DMS153 (cell line): ENCODE data around the gene PUSL1.
A peak's percentile ranks its signal among the peaks of the same experiment; 100 is the strongest.

Experiments used
- DNase-seq: peaks from one replicate; lab custom pipeline; 2025; lab: John Stamatoyannopoulos, UW

Gene PUSL1, protein sequence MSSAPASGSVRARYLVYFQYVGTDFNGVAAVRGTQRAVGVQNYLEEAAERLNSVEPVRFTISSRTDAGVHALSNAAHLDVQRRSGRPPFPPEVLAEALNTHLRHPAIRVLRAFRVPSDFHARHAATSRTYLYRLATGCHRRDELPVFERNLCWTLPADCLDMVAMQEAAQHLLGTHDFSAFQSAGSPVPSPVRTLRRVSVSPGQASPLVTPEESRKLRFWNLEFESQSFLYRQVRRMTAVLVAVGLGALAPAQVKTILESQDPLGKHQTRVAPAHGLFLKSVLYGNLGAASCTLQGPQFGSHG

GRCh38 chr1:1307923-1308755, at the start of gene PUSL1, which contains the start of gene ACAP3:
Gene PUSL1 (plus strand): TSS chr1:1308597. CDS start chr1:1308644, 47 bp downstream.
Gene ACAP3 (minus strand): TSS chr1:1307930. CDS start chr1:1307815, 115 bp downstream.
- peak; percentile 89 for DNase-seq

GRCh38 chr1:1259119-1259488, 49.3 kb upstream of the PUSL1 start:
- no peak for DNase-seq

DNA sequence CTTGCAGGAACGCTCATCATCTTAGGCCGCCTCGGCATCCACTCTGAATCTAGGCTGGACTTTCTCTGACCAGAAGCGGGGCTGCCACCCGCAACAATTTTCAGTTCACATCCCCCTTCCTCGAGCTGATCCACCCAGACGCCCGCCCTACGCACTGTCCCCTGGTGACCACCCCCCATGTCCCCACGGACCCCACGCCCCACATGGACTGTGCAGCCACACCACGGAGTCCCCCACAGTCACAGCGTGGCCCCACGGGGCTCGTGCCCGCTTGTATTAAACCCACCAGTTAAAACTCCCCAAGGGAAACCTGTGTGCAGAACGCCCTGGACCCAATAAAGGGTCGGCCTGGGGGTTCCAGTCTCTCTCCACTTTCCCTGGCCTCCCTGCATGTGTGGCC, 48.9 kb upstream of the PUSL1 start:
- DNase-seq, result no peak

DNA sequence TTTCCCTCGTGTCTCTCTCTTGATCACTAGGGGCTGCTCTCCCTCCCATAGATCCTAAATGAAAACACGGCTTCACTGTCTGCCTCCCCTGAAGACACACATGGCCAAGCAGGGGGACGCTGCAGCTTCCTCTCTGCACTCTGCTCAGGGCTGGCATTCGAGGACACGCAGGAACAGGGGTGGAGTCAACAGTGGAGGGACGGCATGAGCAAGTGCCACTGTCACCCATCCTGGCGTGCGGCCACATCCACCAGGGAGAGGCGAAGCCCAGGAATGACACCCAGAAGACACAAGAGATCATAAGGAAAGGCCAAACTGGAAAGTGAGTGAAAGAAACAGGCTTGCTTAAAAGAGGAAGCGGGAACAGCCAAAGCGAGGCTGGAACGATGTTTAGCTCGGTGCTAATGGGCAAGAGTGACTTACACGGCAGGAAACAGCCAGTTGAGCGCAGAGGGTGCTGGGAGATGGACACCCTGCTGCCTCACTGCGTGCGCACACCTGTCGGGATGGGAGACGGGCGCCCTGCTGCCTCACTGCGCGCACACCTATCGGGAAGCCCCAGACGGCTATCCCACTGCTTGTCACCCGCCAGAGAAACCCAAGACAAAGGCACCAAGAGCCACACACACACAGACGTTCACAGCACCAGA, 48.3 kb upstream of the PUSL1 start:
- peak; percentile 89 for DNase-seq

- no peak for DNase-seq
Measured at GRCh38 chr1:1260843-1261560, 47.4 kb upstream of the PUSL1 start.

- DNase-seq, result no peak
Measured at GRCh38 chr1:1262071-1262470, 46.3 kb upstream of the PUSL1 start.

DNA sequence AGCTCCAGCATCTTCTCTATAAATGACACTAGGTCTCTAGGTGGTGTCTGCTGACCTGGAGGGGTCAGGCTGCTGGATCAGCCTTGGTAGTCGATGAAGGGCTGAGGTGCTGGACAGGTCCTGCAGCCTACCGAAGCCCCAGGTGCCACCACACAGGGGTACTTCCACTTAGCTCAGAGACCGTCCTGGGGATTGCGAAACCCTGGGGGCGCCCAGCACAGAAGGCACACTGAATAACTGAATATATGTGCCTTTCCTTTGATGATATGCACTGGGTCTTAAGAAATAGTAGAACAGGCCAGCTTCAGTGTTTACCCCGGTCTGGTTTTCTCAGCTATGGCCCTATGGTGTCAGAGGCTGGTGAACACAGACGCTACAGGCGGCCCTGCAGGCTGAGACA, 45.6 kb upstream of the PUSL1 start:
- DNase-seq, result no peak

- no peak for DNase-seq
Measured at GRCh38 chr1:1264026-1264425, 44.4 kb upstream of the PUSL1 start.

GRCh38 chr1:1264868-1265272, 43.5 kb upstream of the PUSL1 start:
- DNase-seq, result no peak

GRCh38 chr1:1267488-1268283, 40.7 kb upstream of the PUSL1 start:
- DNase-seq, result no peak

DNA sequence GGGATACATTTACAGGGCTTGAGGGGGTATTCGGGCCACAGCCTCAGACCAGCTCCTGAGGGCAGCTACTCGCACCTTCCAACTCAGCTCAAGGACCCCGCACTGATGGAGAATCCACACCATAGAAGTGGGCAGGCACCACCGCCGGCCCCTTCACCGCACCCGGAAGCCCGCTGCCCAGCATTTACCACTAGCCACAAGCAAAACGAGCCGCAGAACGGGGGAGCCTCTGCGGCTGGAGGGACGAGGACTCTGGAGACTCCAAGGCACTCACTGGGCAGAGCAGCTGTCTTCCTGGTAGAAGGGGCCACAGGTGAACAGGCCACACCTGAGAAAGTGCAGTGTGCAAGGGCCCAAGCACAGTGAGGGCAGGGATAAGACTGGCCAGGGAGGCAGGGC, 40.1 kb upstream of the PUSL1 start:
- no peak for DNase-seq

- no peak for DNase-seq
Measured at GRCh38 chr1:1270813-1271212, 37.6 kb upstream of the PUSL1 start.

- no peak for DNase-seq
Measured at GRCh38 chr1:1272341-1273208, 35.8 kb upstream of the PUSL1 start.

DNA sequence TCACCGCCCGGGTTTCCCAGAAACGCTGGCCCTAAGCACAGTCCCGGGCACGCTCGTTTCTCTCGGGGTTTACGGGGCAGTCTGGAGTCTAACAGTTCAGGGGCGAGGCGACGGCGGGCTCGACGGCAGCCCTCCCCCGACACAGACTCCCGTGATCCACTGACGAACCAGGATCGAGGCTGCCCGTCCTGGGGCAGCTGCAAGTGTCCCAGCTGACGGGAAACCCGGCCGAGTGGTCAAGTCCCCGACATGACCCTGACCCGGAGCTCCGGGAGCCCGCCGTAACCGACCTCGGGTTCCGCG, 35.2 kb upstream of the PUSL1 start:
- DNase-seq, result no peak

GRCh38 chr1:1273512-1274298, 34.7 kb upstream of the PUSL1 start, which contains the start of gene UBE2J2:
Gene UBE2J2 (minus strand): TSS chr1:1273854. CDS start chr1:1267992, 5,862 bp downstream.
- DNase-seq, result peak; percentile 83

DNA sequence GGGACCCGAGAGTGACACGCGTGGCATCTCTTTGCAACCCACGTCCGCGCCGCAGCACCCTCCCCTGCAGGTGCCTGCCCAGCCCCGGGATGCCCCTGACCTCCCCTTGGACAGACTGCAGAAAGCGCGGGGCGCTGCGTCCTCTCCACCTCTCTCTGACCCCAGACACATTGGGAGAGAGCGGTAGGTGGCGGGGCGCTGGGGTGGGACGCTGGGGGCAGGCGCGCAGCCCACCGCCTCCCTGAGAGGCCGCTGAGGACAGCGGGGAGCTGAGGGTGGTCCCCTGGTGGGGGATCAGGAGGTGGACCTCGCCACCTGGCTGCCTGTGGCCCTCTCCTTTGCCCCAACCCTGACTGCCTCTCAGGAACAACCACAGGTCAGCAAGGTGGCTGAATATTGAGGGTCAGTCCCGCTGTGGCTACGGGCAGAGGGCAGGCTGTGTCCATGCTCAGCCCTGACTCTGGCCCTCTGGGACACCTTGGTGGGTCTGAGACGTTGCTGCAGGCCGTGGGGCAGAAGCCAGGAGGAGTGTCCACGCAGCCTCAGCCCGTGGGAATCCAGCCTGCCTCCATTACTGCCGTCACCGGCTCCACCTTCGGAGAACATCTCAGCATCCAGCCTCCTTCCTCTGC, 34.0 kb upstream of the PUSL1 start:
- DNase-seq, result no peak

DNA sequence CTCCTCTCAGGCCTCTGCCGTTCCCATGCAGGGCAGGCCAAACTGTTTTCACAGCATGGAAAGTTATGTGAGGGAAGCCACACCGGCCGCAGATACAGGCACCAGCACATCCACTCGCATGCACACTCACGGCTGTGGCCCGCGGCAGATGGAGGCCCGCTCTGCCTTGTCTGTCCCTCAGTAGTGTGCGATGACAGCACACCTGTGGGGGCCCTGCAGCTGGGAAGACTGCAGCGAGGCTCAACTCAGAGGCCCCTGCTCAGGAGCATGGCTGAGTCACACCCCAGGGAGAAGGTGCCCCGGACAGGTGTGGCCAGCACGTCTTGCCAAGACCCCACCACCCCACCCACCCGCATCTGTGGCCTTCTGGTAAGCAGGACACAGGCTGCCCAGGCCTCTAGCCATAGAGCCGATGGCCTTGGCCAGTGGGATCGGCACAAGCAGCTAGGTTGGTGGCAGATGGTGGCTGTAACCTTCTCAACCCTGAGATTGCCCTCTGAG, 33.4 kb upstream of the PUSL1 start:
- DNase-seq, result no peak

DNA sequence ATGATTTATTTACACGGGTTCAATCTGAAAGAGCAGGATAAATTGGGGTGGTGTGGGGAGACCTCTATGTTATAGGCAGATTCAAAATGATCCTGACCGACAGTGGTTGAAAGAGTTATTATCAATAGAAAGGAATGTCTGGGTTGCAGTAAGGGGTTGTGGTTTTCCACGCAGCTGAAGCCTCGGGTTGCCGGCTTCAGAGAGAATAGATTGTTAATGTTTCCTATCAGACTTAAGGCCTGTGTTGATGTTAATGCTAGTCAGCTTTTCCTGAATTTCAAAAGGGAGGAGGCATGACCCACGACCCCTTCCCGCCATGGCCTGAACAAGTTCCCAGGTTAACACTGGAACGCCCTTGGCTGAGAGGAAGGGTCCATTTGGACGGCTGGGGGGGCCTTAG, 32.6 kb upstream of the PUSL1 start:
- DNase-seq, result no peak

DNA sequence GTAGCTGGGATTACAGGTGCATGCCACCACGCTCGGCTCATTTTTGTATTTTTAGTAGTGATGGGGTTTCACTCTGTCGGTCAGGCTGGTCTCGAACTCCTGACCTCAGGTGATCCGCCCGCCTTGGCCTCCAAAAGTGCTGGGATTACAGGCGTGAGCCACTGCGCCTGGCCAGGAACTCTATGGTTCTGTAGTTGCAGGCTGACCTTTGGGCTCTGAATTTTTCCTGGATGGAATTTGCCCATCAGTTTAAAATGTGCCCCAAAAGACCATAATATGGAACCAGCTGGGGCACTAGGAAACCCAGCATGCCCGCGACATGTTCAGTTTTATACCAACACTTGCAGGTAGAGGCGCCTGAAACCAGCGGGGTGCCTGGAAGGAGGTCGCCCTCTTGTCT, 29.8 kb upstream of the PUSL1 start:
- no peak for DNase-seq
